Lower leg skin (tissue), 3 donors: ENCODE results near the gene STOML1.

Experiments
- POLR2A ChIP-seq, 2 donors: fragments of 450-650 bp; IDR thresholded peaks; one replicate each; pipeline ENCODE4 v1.6.1; 2016 to 2017; ENCODE audit warnings: antibody characterized with exemption in 2 of 2, mild to moderate bottlenecking in 1 of 2, moderate library complexity in 1 of 2
- TF ChIP-seq, protein P1 (sequence below), 3 donors: fragments of 450-650 bp; IDR thresholded peaks; one replicate each; pipeline ENCODE4 v1.5.1; 2016; ENCODE audit warnings: antibody characterized with exemption in 3 of 3, mild to moderate bottlenecking in 3 of 3, moderate library complexity in 2 of 3

DNA sequence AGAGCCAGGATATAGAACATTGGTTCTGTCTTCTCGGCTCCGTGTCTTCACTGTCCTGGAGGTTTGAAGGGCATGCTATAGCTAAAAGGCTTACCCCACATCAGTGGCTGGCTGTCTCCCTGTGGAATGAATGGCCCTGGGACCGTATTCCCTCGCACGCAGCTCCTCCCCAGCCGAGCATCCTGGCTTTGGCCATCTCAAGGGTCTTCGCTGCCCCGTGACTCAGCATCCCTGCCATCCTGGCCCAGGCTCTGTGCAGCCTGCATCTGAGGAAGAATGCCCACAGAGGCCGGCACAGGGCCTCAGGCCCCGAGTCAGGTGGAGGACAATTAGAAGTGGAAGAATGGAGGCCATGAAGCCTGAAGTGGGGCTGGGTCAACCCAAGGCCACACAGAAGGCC is 54.8 kb downstream of the STOML1 start:
- TF ChIP-seq, protein P1, sequence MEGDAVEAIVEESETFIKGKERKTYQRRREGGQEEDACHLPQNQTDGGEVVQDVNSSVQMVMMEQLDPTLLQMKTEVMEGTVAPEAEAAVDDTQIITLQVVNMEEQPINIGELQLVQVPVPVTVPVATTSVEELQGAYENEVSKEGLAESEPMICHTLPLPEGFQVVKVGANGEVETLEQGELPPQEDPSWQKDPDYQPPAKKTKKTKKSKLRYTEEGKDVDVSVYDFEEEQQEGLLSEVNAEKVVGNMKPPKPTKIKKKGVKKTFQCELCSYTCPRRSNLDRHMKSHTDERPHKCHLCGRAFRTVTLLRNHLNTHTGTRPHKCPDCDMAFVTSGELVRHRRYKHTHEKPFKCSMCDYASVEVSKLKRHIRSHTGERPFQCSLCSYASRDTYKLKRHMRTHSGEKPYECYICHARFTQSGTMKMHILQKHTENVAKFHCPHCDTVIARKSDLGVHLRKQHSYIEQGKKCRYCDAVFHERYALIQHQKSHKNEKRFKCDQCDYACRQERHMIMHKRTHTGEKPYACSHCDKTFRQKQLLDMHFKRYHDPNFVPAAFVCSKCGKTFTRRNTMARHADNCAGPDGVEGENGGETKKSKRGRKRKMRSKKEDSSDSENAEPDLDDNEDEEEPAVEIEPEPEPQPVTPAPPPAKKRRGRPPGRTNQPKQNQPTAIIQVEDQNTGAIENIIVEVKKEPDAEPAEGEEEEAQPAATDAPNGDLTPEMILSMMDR (IDR thresholded peaks at IDR 0.05), result no peak
- TF ChIP-seq POLR2A (IDR thresholded peaks at IDR 0.05), result no peak
